Epidermal melanocyte (primary cell): Measurements from ENCODE around the gene NCK1.
"Not testable (repeated sequence)": the region's sequence is repeated elsewhere in the genome, so short reads cannot be mapped to it uniquely, and the experiment has no call there.

Experiments used
- DNase-seq: peaks from one replicate; pipeline ENCODE4 v3.0.0; 2011; ENCODE audit warnings: low spot score; ENCODE audit not compliant: insufficient read length

NCK1 gene

GRCh38 chr3:136862617-136863322 is 762 bp downstream of the NCK1 start:
- no peak for DNase-seq

DNA sequence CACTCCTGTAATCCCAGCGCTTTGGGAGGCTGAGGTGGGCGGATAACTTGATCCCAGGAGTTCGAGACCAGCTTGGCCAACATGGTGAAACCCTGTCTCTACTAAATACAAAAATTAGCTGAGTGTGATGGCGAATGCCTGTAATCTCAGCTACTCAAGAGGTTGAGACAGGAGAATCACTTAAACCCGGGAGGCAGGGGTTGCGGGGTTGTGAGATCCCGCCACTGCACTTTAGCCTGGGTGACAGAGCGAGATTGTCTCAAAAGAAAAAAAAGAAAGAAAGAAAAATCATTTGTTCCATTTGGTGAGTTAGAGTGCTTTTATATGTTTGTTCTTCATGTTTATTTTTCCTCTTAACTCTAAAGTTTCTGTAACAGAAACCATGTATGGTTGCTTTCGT is 7.3 kb downstream of the NCK1 start:
- DNase-seq = no peak

- DNase-seq = not testable (repeated sequence)
These were observed 10.2 kb downstream of the NCK1 start for GRCh38 chr3:136872258-136872657.

DNA sequence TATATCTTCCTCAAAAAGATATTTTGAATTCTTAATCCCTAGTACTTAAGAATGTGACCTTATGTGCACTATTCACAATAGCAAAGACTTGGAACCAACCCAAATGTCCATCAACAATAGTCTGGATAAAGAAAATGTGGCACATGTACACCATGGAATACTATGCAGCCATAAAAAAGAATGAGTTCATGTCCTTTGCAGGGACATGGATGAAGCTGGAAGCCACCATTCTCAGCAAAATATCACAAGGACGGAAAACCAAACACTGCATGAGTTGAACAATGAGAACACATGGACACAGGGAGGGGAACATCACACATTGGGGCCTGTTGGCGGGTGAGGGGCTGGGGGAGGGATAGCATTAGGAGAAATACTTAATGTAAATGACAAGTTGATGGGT is 17.5 kb downstream of the NCK1 start:
- DNase-seq = not testable (repeated sequence)

- no peak for DNase-seq
These were observed 20.6 kb downstream of the NCK1 start for GRCh38 chr3:136882571-136882970.

- no peak for DNase-seq
These were observed 22.1 kb downstream of the NCK1 start for GRCh38 chr3:136883967-136884720.

- no peak for DNase-seq
These were observed 23.6 kb downstream of the NCK1 start for GRCh38 chr3:136885357-136886213.

GRCh38 chr3:136889947-136890346 is 27.9 kb downstream of the NCK1 start:
- DNase-seq = no peak

DNA sequence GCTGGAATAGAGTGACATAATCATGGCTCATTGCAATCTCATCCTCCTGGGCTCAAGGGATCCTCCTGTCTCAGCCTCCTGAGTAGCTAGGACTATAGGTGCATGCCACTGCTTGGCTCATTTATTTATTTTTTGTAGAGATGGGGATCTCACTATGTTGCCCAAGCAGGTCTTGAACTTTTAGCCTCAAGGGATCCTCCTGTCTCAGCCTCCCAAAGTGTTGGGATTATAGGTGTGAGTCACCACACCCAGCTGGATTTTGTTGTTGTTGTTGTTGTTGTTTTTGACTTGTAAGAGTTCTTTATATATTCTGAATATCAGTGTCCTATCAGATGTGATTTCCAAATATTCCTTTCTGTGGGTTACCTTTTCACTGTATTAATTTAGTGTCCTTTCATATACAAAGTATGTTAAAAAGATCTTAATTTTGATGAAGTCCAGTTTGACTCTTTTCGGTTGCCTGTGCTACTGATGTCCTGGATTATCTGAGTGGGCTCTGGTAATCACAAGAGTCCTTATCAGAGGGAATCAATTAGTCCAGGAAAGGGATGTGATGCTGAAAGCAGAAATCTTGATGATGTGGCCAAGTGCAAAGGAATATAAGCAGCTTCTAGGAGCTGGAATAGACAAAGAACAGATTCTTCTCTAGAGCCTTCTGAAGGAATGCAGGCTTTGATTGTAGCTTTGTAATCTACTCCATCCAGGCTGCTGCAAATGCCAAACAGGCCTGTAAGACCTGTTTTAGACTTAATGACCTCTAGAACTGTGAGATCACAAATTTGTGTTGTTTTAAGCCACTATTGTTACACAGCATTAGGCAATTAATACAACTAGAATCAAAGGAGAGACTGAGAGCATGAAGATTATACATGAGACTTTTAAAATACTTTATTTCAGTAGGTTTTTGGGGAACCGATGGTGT is 30.2 kb downstream of the NCK1 start:
- no peak for DNase-seq

DNA sequence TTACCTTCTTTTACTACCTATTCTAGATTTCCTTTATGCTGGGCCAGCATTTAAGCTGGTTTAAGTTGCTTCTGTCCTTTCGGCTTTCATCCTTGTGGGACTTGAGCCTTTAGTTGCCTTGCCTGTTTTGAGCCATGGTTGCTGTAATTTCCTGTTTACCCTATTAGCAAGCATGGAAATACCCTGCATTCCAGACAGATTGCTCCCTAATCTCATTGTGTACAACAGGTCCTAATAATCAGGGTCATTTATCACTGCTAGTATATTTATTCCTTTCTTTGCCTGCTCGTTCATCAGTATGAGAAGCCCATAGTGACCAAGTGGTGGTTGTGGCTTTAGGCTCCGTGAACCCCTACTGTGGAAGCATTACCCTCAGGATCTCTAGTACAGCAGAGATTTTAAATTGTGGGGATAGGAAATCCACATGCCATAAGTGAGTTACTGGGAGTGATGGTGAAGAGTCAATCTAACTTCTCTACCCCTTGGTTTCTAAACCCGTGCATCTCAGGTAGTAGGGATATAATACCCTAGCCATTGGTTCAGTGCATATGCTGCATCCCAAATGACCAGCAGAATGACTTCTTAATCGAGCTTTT is 31.9 kb downstream of the NCK1 start:
- DNase-seq = no peak

DNA sequence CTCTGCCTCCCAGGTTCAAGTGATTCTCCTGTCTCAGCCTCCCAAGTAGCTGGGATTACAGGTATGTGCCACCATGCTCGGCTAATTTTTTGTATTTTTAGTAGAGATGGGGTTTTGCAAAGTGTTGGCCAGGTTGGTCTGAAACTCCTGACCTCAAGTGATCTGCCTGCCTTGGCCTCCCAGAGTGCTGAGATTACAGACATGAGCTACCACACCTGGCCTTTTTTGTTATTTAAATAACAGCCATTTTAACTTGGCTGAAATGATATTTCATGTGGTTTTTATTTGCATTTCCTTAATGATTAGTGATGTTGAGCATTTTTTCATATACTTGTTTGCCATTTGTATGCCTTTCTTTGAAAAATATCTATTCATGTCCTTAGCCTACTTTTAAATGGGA is 35.2 kb downstream of the NCK1 start:
- not testable (repeated sequence) for DNase-seq

DNA sequence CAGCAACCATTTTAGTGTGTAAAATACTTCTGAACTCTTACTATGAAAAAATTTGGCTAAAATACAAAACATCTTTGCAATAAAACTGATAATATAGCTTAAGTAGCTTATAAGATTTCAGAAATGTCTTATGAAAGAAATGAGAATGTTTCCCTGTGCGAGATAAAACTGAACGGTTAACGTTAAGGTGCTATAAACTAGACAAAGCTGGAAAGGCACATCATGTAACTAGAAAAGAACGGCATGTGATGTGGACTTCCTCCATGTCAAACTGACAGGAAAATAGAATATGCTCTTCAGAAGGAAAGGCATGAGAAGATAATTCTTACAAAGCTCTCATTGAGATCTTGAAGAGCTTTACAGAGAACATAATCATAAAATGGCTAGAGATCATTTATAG is 36.5 kb downstream of the NCK1 start:
- DNase-seq = no peak

DNA sequence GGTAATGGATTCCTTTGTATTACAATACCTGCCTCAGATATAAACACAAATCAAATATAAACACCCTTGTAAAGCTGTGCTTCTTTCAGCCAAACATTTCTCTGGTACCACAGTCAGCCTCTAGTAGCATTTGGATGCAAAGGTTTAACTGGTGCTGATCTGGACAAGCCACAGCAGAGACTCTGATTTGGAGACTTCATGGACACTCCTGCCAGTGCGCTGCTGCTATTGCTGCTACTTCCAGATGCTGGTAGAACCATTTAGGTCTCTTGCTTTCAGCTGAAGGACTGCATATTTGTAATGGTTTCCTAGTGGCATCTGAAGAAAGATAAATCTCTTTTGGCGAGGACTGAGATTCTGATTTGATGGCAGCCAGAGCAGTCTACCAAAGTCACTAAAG is 36.9 kb downstream of the NCK1 start:
- DNase-seq = no peak

GRCh38 chr3:136899622-136900158 is 37.7 kb downstream of the NCK1 start:
- DNase-seq = no peak

- DNase-seq = not testable (repeated sequence)
These were observed 38.7 kb downstream of the NCK1 start for GRCh38 chr3:136900694-136901093.

DNA sequence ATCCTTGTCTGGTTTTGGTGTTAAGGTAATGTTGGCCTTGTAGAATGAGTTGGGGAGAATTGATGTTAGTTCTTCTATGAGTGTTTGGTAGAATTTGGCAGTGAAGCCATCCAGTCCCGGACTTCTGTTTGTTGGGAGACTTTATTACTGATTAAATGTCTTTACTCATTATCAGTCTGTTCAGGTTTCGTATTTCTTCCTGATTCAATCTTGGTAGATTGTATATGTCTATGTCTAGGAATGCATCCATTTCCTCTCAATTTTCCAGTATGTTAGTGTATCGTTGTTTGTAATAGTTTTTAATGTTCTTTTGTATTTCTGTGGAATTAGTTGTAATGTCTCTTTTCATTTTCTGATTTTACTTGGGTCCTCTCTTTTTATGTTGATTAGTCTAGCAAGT is 39.4 kb downstream of the NCK1 start:
- no peak for DNase-seq

- not testable (repeated sequence) for DNase-seq
These were observed 40.5 kb downstream of the NCK1 start for GRCh38 chr3:136902530-136902929.

DNA sequence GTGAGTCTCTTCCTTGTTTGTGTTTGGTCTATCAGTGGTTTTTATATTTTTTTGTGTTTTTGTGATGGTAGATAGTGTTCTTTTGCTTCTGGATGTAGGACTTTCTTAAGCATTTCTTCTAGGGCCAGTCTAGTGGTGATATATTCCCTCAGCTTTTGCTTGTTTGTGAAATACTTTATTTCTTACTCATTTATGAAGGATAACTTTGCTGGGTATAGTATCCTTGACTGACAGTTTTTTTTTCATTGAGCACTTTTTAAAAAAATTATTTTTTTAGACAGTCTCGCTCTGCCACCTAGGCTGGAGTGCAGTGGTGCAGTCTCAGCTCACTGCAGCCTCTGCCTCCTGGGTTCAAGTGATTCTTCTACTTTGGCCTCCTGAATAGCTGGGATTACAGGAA is 41.9 kb downstream of the NCK1 start:
- no peak for DNase-seq

- no peak for DNase-seq
These were observed 42.7 kb downstream of the NCK1 start for GRCh38 chr3:136904746-136905145.

DNA sequence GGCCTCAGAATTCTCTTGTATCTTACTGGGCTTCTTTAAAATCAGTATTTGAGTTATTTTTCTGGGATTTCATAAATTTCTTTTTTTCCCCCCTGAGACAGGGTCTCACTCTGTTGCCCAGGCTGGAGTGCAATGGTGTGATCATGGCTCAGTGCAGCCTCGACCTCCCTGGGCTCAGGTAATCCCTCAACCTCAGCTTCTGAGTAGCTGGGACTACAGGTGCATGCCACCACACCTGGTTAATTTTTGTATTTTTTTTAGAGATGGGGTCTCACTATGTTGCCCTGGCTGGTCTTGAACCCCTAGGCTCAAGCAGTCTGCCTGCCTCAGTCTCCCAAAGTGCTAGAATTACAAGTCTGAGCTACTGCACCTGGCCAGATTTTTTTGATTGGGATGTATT is 43.5 kb downstream of the NCK1 start:
- DNase-seq = no peak
